GM19452 (cell line): Measurements from ENCODE around the gene USP2.

Experiments
- ATAC-seq: cut with Tn5 transposase; IDR thresholded peaks from one replicate; pipeline ENCODE4 v1.9.1; 2021; ENCODE audit not compliant: unreplicated experiment

USP2 gene

DNA sequence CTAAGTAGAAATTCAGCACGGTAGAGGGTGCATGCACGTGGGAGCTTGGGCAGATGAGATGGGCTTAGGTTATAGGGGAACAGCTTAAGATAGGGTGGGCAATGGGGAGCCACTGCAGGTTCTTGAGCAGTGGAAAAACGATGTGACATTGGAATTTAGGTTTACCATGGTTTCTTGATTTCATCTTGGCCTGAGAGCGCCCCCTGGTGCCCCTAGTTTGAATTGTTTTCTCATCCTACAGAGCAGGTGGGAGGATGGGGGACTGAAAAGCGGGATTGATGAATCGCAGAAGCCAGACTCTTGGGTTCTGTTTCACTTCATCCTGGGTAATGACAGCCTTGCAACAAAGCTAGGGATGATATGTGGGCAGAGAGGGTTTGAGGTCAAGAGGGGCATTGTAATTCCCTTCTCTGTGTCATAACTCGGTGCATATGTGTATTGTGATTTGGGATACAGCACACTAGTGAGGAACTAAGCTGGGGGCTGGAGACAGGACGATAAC is 57.9 kb downstream of the USP2 start:
- ATAC-seq: no peak

- no peak for ATAC-seq
Measured at GRCh38 chr11:119322921-119323531, 58.5 kb downstream of the USP2 start.

DNA sequence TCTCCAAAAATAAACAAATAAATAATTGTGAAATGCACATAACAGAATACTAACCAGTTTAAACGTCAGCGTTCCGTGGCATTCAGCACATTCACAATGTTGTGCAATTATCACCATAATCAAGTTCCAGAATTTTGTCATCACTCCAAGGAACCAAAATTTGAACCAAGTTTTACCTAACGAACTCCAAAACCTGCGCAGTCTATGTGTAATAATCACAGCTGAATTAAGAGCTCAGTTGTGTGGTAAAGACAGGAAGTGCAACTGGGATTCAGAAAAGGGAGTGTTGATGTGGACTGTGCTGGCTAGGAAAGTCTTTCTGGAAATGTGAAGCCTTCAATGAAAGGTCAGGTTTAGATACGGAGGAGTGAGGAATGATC is 59.1 kb downstream of the USP2 start:
- no peak for ATAC-seq

DNA sequence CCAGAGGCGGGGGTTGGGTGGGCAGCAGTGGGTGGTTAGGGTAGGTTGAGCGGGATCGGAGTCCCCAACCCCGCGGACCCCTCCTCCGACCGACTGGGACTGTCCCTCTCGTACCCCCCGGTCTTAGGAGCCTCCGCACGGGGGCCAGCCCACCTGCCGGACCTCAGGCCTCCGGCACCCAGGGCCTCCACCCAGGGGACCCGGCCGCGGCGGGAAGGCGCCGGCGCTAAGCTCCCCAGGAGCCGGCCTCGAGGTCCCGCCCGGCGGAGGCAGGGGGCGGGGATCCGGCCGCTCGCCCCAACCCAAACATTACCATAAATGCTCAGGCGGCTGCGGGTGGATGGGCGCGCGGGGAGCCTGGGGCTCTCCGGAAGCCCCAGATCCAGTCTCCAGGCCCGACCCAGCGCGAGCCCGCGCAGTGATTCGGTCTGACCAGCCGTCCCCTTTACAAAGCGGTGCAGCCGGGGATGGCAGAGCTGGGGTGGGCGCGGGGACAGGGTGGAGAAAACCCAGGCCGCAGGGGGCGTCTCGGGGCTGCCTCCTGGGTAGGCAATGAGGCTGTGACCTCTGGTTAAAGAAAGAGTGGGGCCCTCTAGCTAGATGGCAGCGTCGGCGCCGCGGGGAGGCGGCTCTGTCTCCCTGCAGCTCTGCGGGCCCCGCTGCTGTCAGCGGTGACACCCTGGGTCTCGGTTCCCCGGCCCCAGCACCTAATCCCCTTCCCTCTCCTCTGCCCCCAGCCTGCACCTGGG is 60.5 kb downstream of the USP2 start:
- ATAC-seq: peak; percentile 56

DNA sequence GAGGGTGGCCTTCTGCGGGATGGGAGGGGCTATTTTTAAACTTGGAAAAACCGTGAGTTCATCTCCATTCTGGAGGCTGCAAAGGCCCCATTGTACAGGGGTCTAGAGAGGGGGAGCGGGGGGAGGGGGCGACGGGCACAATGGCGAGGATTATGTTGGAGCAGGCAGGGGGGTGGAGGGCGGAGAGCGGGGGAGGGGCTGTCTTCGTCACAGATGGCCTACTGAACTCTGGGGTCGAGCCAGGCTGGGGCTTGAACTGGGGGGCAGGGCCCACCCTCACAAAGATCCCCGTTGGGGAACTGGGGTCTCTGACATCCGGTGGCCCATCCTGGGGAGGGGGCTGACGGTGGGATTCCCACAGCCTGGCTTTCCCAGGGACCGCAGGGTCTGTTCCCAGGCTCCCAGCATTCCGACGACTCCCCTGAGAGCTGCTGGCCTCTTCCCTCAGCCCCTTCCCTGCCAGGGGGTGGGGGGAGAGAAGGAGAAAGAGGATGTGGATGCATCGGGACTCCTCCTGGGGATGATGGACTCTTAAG is 61.2 kb downstream of the USP2 start:
- ATAC-seq: no peak

DNA sequence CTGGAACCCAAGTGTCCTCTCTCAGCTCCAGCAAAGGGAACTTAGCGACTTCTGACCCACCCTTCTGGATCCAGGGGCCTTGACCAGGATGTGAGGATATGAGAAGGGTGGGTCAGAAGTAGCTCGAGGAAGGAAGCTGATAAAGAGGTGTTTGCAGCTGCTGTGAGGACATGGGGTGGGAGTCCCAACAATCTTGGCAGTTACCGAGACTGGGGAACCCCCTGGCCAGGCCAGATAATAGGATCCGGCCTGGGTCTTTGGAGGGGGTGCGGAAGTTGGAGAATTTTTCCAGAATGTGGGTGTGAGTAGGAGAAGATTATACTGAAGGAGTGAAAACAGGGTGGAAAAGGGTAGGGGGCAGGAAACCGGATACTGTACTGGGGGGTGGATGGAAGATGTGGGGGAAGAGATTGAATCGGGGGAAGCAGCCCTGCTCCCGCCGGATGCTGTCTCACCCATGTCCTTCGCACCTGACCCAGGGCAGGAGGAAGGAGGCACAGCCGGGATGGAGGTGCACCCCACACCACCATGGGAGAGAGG is 61.7 kb downstream of the USP2 start:
- no peak for ATAC-seq

GRCh38 chr11:119319136-119319699 is 62.3 kb downstream of the USP2 start:
- ATAC-seq: no peak

DNA sequence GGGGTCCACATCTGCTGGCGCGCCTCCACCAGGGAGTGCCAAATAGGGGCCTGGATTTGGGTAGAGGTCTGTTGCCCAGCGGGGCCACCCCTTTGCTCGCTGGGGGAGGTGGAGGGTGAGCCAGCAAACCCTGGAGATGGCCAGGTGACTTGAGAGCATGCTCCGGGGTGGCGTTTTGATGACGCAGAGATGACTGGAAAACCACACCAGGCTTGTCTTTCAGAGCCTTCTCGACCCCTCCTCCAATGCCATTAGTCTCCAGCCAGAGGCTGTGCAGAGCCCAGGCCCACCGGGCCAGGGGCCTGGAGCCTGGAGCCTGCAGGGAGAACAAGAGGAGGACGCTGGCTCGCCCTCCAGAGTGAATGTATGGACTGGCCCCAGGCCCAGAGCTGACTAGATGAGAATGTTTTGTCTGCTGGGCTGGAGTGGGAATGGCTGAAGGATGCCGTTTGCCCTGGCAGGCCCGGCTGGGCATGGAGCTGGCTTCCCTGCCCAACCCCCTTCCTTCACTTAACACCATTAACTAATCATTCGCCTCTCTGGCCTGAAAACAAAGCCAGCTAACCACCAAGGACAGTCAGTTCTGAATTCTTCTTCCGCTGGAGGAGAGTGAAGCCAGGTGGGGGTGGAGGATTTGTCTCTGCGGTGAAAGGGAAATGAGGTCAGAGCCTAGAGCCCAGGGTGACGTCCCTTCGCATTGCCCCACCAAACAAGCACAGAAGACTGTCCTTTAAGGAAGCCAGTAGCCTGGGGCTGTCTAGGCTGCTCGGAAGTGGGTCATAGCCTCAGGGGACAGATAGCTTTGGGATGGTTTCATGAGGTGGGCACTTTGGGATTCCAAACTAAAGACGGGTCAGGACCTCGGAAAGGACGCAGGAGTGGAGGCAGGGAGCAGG is 63.0 kb downstream of the USP2 start:
- no peak for ATAC-seq

DNA sequence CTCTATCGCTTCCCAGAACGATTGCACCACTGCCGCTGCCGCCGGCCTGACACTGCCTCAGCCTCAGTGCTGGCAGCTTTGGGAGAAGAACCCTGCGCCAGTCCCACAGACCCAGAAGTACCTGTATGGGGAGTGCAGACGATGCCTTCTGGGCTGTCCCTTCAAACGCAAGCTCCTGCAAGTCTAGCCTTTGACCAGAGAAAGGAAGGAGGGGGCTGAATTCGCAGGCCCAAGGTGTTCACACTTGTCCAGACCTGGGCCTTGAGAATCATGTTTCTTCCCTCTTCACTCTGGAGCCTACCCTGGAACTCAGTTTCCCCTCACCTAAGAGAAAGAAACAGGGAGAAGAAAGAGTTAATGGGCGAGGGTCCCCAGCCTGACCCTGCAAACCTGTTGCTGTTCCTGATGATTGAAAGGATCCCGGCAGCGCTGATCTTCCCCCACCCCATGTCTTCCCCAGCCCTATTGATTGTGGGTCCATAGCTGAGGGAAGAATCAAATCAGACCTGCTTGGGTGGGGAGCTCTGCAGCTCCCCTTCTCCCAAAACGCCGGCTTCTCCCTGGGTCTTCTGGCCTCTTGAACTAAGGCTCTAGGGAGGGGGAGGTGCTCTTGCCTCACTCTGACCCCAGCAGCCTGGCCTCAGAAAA is 63.8 kb downstream of the USP2 start:
- ATAC-seq: no peak

DNA sequence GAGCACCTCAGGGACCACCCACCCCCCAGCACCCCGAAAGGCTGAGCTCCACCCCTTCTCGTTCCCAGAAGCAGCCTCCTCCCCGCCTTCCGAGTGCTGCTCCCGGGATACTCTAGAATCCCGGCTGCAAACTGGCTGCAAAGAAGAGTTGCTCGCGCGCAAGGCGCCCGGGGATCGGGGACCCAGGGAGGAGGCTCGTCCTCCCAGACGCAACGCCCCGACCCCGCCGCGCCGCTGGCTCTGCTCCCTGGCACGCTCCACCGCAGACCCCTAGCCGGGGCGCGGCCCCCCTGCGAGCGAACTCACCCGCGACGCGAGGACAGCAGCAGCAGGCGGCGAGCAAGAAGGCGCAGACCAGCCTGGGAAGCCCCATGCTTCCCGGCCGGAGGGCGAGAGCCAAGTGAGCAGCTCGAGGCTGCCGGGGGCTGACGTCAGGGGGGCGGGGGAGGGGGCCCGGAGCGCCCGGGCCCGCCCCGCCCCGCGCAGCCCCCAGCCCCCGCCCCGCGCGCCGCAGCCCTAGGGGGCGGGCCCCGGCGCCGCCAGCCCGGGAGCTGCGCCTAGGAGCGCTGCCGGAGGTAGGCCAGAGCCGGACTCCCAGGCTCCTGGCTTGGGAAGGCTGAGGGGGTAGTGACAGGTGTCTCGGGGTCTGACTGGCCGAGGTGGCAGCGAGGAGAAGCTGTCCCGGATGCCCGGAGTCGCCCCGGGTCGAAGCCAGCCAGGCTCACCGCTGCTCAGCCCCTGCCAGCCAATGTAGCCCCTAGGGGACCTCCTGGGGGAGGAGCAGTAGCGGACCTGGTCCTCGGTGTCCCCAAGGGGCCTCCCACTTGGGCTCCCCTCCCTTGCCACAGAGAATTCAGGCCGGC is 64.5 kb downstream of the USP2 start, which contains the start of gene MCAM:
Gene MCAM, minus strand, starts transcription at position 402 of the 863 bp plus-strand sequence. Its CDS starts 29 bp downstream, at position 373.
- no peak for ATAC-seq

DNA sequence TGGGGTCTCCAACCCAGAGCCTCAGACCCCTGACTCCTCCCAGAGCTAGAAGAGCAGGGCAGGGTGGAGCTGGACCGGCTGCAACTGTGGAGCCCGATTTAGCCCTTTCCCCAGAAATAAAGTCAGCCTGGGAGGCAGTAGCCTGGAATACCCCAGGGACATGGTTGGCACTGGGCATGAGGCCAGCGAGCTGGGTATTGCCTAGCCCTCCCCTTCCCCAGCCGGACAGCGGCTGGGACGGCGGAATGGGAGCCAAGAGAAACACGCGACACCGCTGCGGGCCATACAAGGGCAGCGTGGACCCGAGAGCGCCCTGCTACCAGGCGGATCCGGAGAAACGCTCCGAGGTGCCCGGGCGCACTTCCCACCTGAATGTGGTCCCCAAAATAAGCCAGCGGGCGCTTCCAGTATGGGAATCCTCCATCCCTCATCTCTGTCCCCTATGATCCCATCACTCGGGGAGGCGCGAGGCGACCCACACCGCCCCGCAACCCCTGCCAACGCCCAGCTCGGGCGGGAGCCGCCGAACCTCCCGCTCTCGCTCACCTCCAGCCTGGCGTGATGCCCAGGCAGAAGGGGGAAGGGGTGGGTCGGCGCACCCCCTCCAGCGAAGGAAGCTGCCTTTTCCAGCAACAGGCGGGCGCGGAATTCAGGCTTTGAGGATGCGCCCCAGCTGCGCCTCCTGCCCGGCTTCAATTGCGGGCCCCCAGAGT is 65.3 kb downstream of the USP2 start:
- ATAC-seq: no peak

- no peak for ATAC-seq
Measured at GRCh38 chr11:119315131-119316015, 66.1 kb downstream of the USP2 start.

DNA sequence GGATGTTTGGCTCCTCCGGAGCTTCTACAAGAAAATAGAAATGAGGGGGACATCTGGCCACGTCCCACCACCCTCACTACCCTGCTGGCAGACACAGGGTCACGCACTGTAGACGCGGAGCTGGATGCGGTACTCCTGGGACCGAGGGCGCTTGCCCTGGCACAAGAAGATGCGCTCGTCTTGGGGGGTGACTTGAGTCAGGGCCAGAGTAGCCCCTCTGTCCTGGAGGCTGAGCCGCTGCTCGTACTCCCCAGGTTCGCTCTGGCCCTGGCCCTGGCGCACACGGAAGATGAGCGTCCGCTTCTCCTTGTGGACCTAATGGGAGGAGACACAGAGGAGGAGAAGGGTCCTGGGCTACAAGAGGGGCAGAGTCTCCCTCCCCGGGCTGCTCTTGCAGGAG is 66.8 kb downstream of the USP2 start:
- ATAC-seq: no peak

GRCh38 chr11:119310682-119311052 is 70.8 kb downstream of the USP2 start:
- no peak for ATAC-seq

- no peak for ATAC-seq
Measured at GRCh38 chr11:119309953-119310681, 71.4 kb downstream of the USP2 start.

GRCh38 chr11:119309411-119309810 is 72.1 kb downstream of the USP2 start:
- ATAC-seq: no peak

DNA sequence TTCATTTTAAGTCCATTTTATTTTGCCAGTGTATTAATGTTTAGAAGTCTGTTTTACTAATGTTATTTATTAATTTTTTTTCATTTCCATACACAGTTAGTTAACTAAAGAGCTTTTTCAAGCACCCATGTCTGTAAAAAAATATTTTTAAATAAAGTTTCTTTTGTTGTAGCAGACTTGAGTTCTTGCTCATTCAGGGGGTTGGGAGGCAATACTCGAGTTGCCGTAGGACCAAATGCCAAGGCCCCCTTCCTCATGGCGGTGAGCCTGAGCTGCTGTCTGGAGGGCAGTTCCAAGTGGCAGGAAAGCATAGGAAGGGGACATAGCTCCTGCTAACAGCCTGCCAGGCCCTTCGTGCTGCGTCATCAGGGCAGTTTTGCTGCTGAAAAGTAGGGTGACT is 73.5 kb downstream of the USP2 start:
- no peak for ATAC-seq
